Measurements from ENCODE around the gene PARS2. TPM values are rescaled to one million over a fixed set of nuclear protein-coding genes. Genes with fewer than 3 reads are reported as not detected.

Gene PARS2
- total RNA-seq, 1 donor, result 6.2 TPM

DNA sequence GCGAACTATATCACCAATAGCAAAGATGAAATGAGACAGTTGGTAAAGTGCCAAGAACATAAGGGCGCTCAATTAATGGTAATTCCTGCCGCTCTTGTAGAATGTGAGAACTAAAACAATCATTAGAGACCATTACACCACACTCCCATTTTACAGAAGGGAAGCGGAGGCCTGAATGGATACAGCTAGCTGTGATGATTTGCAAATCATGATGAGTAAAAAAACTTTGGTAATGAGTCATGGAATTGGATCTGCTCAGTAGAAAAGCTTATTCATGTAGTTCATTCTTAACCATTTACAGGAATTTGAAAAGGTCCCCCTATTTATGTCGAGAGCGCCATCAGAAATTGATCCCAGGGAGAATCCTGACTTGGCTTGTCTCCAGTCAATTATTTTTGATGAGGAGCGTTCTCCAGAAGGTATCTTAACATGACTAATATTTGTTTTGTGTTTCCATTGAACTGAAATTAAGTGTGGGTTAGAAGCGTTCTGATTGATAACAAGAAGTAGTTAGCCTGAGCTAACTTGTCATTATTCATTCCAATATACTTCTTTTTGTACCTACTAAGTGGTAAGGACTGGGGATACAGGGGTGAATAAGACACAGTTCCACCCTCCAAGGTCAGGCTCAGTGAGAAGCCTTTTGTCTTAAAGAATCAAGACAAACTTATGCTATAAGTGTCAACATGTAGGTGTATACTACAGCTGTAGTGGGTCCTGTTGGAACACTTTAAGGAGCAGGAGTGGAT is 47.9 kb downstream of the PARS2 start:
- Histone ChIP-seq H3K9me3 (ENCODE audit: low read depth, low read length) (no peaks in the 10 kb centered on the region), H3K79me2 (ENCODE audit: insufficient read depth, low read length) (peaks cover 32% of the 10 kb centered on the region), H3K36me3 (ENCODE audit: insufficient read depth, low read length) (peaks cover 28% of the 10 kb centered on the region), H3K27me3 (ENCODE audit: insufficient read depth, low read length) (no peaks in the 10 kb centered on the region), H3K27ac (ENCODE audit: low read depth, low read length) (peak overlapping the region; percentile 91), H2AFZ (ENCODE audit: low read length) (peak overlapping the region; percentile 99), H3K4me1 (ENCODE audit: insufficient read depth, low read length) (peaks cover 6% of the 10 kb centered on the region), H4K20me1 (ENCODE audit: insufficient read depth, low read length) (no peaks in the 10 kb centered on the region), H3K4me2 (ENCODE audit: insufficient read depth, low read length) (peak overlapping the region; percentile 87), H3K4me3 (ENCODE audit: insufficient read depth, low read length) (peak overlapping the region; percentile 99)
- TF ChIP-seq, protein P1, sequence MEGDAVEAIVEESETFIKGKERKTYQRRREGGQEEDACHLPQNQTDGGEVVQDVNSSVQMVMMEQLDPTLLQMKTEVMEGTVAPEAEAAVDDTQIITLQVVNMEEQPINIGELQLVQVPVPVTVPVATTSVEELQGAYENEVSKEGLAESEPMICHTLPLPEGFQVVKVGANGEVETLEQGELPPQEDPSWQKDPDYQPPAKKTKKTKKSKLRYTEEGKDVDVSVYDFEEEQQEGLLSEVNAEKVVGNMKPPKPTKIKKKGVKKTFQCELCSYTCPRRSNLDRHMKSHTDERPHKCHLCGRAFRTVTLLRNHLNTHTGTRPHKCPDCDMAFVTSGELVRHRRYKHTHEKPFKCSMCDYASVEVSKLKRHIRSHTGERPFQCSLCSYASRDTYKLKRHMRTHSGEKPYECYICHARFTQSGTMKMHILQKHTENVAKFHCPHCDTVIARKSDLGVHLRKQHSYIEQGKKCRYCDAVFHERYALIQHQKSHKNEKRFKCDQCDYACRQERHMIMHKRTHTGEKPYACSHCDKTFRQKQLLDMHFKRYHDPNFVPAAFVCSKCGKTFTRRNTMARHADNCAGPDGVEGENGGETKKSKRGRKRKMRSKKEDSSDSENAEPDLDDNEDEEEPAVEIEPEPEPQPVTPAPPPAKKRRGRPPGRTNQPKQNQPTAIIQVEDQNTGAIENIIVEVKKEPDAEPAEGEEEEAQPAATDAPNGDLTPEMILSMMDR (IDR thresholded peaks at IDR 0.05; ENCODE audit: extremely low read depth, low read depth, low read length), result no peak
- peak; percentile 91 for DNase-seq (ENCODE audit: insufficient read length, low spot score, missing footprints)

DNA sequence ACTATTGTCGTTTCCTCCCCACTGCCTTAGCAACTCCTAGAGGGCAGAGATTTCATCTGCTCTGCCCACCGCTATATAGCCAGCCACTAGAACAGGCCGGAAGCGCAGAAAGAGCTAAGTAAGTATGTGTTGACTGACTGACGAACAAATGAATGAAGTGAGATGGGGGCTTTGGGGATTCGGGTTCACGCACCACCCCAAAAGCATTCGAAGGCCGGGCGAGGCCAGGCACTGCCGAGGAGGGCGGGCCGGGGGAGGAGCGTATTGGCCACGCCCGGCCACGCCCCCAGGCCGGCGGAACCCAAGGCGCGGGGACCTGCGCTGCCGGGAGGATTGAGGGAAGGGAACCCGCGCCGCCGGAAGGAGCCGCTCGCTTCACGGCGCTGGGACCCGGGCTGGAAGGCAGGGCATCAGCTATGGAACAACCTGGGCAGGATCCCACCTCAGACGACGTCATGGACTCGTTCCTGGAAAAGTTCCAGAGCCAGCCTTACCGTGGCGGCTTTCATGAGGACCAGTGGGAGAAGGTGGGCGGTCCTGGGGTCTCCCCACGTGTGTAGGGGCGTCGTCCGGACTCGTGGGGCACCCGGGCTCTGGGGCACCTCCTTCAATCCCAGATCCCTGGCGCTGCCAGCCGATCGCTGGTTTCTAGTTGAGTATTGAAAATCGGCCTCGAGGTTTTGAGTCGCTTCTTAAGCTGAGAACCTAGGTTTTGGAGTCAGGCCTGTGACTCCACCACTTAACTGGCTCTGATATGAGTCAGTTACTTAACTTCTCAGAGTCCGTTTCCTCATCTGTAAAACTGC is 48.6 kb downstream of the PARS2 start, which contains the start of gene TTC4:
TTC4 (plus strand) TSS at position 369 of the 806 bp plus-strand sequence; CDS start at position 417, 48 bp downstream.
- Histone ChIP-seq H3K4me2 (ENCODE audit: insufficient read depth, low read length) (peak within 1 kb of the TSS; percentile 87), H3K4me3 (ENCODE audit: insufficient read depth, low read length) (peak within 1 kb of the TSS; percentile 99), H4K20me1 (ENCODE audit: insufficient read depth, low read length) (no peaks in the 10 kb centered on the region), H3K4me1 (ENCODE audit: insufficient read depth, low read length) (peaks cover 6% of the 10 kb centered on the region), H3K9me3 (ENCODE audit: low read depth, low read length) (no peaks in the 10 kb centered on the region), H3K27me3 (ENCODE audit: insufficient read depth, low read length) (no peaks in the 10 kb centered on the region), H2AFZ (ENCODE audit: low read length) (peak within 1 kb of the TSS; percentile 99), H3K79me2 (ENCODE audit: insufficient read depth, low read length) (peaks cover 32% of the 10 kb centered on the region), H3K27ac (ENCODE audit: low read depth, low read length) (peak within 1 kb of the TSS; percentile 91), H3K36me3 (ENCODE audit: insufficient read depth, low read length) (peaks cover 24% of the 10 kb centered on the region)
- TF ChIP-seq, protein P1 (IDR thresholded peaks at IDR 0.05; ENCODE audit: extremely low read depth, low read depth, low read length), result no peak
- DNase-seq (ENCODE audit: insufficient read length, low spot score, missing footprints), result peak; percentile 95

DNA sequence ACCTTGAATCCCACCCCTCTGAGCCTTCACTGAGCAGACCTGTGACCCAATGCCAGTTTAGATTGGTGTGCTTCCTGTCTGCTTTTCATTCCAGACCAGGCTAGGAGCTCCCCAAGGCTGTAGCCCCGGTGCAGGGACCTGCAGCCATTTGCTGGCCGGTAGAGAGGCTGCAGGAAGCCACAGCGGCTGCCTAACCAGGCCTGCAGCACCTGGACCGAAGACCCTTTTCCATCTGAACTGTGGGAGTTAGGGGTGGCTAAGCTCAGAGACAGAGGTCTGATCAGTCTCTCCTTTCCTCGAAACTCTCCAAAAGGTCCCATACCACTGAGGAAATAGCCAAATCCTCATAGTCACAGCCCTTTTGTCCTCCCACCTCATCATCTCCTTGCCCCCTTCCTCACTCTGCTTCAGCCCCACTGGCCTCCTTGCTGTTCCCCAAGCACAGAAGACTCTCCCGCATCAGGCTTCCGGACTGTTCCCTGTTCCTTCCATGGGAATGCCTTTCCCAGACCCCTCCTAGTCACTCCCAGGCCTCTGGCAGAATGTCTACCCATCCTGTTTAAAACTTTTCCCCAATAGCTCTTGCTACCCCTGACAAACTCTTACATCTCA is 49.3 kb downstream of the PARS2 start:
- peaks cover 32% of the 10 kb centered on the region for H3K79me2 ChIP-seq (ENCODE audit: insufficient read depth, low read length)
- H2AFZ ChIP-seq (ENCODE audit: low read length), result peak overlapping the region; percentile 99
- H3K36me3 ChIP-seq (ENCODE audit: insufficient read depth, low read length), result peaks cover 22% of the 10 kb centered on the region
- peaks cover 6% of the 10 kb centered on the region for H3K4me1 ChIP-seq (ENCODE audit: insufficient read depth, low read length)
- TF ChIP-seq, protein P1 (IDR thresholded peaks at IDR 0.05; ENCODE audit: extremely low read depth, low read depth, low read length), result no peak
- no peaks in the 10 kb centered on the region for H3K27me3 ChIP-seq (ENCODE audit: insufficient read depth, low read length)
- peak overlapping the region; percentile 99 for H3K4me3 ChIP-seq (ENCODE audit: insufficient read depth, low read length)
- no peak overlapping the region for H3K27ac ChIP-seq (ENCODE audit: low read depth, low read length)
- DNase-seq (ENCODE audit: insufficient read length, low spot score, missing footprints), result no peak
- no peaks in the 10 kb centered on the region for H4K20me1 ChIP-seq (ENCODE audit: insufficient read depth, low read length)
- peak overlapping the region; percentile 87 for H3K4me2 ChIP-seq (ENCODE audit: insufficient read depth, low read length)
- no peaks in the 10 kb centered on the region for H3K9me3 ChIP-seq (ENCODE audit: low read depth, low read length)

Measured in osteoblast (primary cell).